ENCODE results near the gene KDM5C. TPM values are rescaled to one million over a fixed set of nuclear protein-coding genes. Genes with fewer than 3 reads are reported as not detected.
A peak's percentile ranks its signal among the peaks of the same experiment; 100 is the strongest.

The KDM5C gene
- total and polyA plus RNA-seq, 9 of the 15 experiments (the other 6 are each of a cell fraction or from before 2014, with no cell fraction given) = 0.62 to 136 (median 52.4) TPM

- TF ChIP-seq ZBTB8A (IDR thresholded peaks at IDR 0.05; ENCODE audit: partially characterized antibody) (no peak), ARNT (IDR thresholded peaks at IDR 0.05) (no peak), SUPT5H (IDR thresholded peaks at IDR 0.05) (0 out of 2 replicates have a peak, but pooled peaks have one; percentile 49), POLR2A (conservative IDR thresholded peaks at IDR 0.05) (peak; percentile 60), HOMEZ (CRISPR knock-in tag; IDR thresholded peaks at IDR 0.05) (no peak), SIX5 (IDR thresholded peaks at IDR 0.05; ENCODE audit: borderline replicate concordance in 1 of 2, insufficient read depth in 1 of 2, low read depth in 1 of 2, low read length in 2 of 2) (no peak), FOXK2 (conservative IDR thresholded peaks at IDR 0.05 in 1 of 2, IDR thresholded peaks at IDR 0.05 in 1 of 2; ENCODE audit: low read depth in 2 of 2) (0 out of 4 replicates have a peak, but pooled peaks of 1 of the 2 experiments have one; percentile 40), GTF3C2 (IDR thresholded peaks at IDR 0.05; ENCODE audit: borderline replicate concordance, extremely low read depth, insufficient read length) (no peak), SIN3B (IDR thresholded peaks at IDR 0.05; ENCODE audit: low read depth) (no peak), RBM25 (IDR thresholded peaks at IDR 0.05; ENCODE audit: low read depth, low read length, severe bottlenecking) (no peak), SNAPC5 (CRISPR knock-in tag; IDR thresholded peaks at IDR 0.05) (no peak), ZFP1 (CRISPR knock-in tag; IDR thresholded peaks at IDR 0.05) (no peak), ARHGAP35 (IDR thresholded peaks at IDR 0.05; ENCODE audit: partially characterized antibody) (no peak), MIER1 (IDR thresholded peaks at IDR 0.05; ENCODE audit: low read depth) (no peak), SETDB1 (IDR thresholded peaks at IDR 0.05; ENCODE audit: low read length) (no peak), JUND (IDR thresholded peaks at IDR 0.05; ENCODE audit: borderline replicate concordance, low read depth, low read length) (no peak), JUND (tag; IDR thresholded peaks at IDR 0.05; ENCODE audit: borderline replicate concordance, low read depth, low read length) (peak; percentile 43; the same call in 1 of the 3 replicates), CREB1 (IDR thresholded peaks at IDR 0.05) (peak; percentile 47), CREB1 (CRISPR knock-in tag; IDR thresholded peaks at IDR 0.05) (no peak), ZNF3 (CRISPR knock-in tag; IDR thresholded peaks at IDR 0.05) (no peak), NBN (IDR thresholded peaks at IDR 0.05; ENCODE audit: low read depth) (peak; percentile 36; the same call in 1 of the 2 replicates), ESRRB (CRISPR knock-in tag; IDR thresholded peaks at IDR 0.05; ENCODE audit: borderline replicate concordance) (no peak), CBX8 (IDR thresholded peaks at IDR 0.05; ENCODE audit: borderline replicate concordance, extremely low read depth, low read depth, low read length, poor library complexity, severe bottlenecking) (no peak), ZNF224 (CRISPR knock-in tag; IDR thresholded peaks at IDR 0.05) (no peak)
Measured at GRCh38 chrX:53255738-53256191, 30.8 kb upstream of the KDM5C start (continued).
